CD1c-positive myeloid dendritic cell (primary cell): Measurements from ENCODE around the gene TNS2.

Experiments used
- DNase-seq: peaks from one replicate; pipeline ENCODE4 v3.0.0-alpha.2; 2016; ENCODE audit errors: extremely low spot score

TNS2 gene

GRCh38 chr12:53058674-53059433 lies 9.0 kb downstream of the TNS2 start:
- no peak for DNase-seq

DNA sequence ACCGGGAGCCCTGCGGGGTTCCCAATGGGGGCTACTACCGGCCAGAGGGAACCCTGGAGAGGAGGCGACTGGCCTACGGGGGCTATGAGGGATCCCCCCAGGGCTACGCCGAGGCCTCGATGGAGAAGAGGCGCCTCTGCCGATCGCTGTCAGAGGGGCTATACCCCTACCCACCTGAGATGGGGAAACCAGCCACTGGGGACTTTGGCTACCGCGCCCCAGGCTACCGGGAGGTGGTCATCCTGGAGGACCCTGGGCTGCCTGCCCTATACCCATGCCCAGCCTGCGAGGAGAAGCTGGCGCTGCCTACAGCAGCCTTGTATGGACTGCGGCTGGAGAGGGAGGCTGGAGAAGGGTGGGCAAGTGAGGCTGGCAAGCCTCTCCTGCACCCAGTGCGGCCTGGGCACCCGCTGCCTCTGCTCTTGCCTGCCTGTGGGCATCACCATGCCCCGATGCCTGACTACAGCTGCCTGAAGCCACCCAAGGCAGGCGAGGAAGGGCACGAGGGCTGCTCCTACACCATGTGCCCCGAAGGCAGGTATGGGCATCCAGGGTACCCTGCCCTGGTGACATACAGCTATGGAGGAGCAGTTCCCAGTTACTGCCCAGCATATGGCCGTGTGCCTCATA lies 9.7 kb downstream of the TNS2 start:
- no peak for DNase-seq

- no peak for DNase-seq
Observed at GRCh38 chr12:53060064-53060720, 10.3 kb downstream of the TNS2 start.

GRCh38 chr12:53060721-53061276 lies 10.9 kb downstream of the TNS2 start:
- no peak for DNase-seq

DNA sequence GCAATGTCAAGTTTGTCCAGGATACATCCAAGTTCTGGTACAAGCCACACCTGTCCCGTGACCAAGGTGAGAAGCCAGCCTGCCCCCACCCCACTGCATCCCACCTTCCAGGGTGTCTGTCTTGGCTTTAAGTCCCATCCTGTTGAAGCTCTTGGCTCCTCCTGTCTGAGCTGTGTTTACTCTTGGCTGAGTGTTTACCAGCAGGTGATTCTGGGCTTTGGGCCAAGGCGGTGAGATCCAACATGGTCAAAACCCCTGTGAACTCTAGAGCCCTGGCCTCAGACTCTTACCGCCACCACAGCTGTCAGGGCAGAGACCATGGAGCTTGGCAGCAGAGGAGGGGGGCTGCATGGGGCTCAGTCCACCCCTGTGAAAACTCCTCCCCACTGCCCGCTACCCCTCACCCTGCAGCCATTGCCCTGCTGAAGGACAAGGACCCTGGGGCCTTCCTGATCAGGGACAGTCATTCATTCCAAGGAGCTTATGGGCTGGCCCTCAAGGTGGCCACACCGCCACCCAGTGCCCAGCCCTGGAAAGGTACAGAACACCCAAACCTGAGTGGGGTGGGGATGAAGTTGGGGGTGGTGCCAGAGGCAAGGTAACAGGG lies 11.6 kb downstream of the TNS2 start:
- no peak for DNase-seq

- no peak for DNase-seq
Observed at GRCh38 chr12:53062011-53062961, 12.4 kb downstream of the TNS2 start.

- no peak for DNase-seq
Observed at GRCh38 chr12:53062977-53063707, 13.3 kb downstream of the TNS2 start.

- DNase-seq = no peak
Observed at GRCh38 chr12:53063708-53064612, 14.1 kb downstream of the TNS2 start.

- no peak for DNase-seq
Observed at GRCh38 chr12:53064613-53065436, 15.0 kb downstream of the TNS2 start.

GRCh38 chr12:53065470-53065869 lies 15.6 kb downstream of the TNS2 start:
- DNase-seq = no peak

GRCh38 chr12:53065975-53066931 lies 16.4 kb downstream of the TNS2 start:
- peak; percentile 79 for DNase-seq

- no peak for DNase-seq
Observed at GRCh38 chr12:53067074-53067992, 17.5 kb downstream of the TNS2 start.

DNA sequence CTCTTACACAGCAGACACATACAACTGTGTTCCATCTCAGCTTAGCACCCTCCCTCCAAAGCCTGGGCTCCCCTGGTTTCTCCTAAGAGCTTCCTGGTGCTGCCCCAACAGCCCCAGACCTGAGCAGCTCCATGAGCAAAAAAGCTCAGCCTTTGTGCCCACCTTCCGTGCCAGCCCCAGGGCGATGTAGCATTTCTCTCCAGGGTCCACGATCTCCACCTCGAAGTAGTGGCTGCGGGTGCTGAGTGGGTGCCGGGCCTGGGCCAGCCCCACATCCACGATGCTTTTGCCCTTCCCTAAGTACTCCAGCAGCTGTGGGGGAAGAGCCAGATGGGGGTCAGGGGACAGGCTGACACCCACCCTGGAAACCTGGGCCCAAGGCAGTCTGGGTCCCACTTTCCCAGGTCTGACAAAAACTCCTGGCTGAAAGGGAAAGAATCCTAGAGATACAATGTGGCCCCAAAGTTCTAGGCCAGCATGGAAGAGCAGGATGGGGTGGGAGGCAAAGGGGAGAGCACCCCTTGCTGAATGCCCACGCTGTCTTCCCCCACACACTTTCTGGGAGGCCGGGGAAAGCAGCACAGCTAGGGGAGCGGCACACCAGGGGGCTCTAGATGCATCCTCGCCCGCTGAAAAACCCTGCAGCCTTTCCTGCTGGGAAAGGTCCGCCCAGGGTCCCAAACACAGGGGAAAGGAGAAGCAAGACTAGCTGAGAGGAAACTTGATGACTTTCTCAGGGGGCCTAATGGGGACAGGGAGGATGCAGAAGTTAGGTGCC lies 18.3 kb downstream of the TNS2 start:
- DNase-seq = no peak

- no peak for DNase-seq
Observed at GRCh38 chr12:53068811-53069585, 19.1 kb downstream of the TNS2 start.
